Vagina (tissue), 2 donors: ENCODE measurements around the gene CDH13.

ENCODE experiments used
- POLR2A ChIP-seq, 2 donors: fragments of 450-650 bp; IDR thresholded peaks; one replicate each; pipeline ENCODE4 v1.6.1; 2017; ENCODE audit warnings: antibody characterized with exemption in 2 of 2, mild to moderate bottlenecking in 2 of 2, moderate library complexity in 2 of 2
- POLR2AphosphoS5 ChIP-seq, 2 donors: sonication (generic); formaldehyde crosslinking; IDR thresholded peaks; one replicate each; pipeline ENCODE4 v1.9.0; 2017; ENCODE audit warnings: antibody characterized with exemption in 2 of 2, mild to moderate bottlenecking in 2 of 2, low read depth in 1 of 2; ENCODE audit not compliant: insufficient read depth in 1 of 2
- TF ChIP-seq, protein P1 (sequence below), 3 experiments: fragments of 450-650 bp in 2 of 3; fragments of 200-600 bp in 1 of 3; sonication (generic) in 1 of 3; IDR thresholded peaks; one replicate each; pipeline ENCODE4 v1.5.1; 2017 to 2019; ENCODE audit warnings: antibody characterized with exemption in 3 of 3, mild to moderate bottlenecking in 2 of 3, moderate library complexity in 2 of 3

- TF ChIP-seq, protein P1, sequence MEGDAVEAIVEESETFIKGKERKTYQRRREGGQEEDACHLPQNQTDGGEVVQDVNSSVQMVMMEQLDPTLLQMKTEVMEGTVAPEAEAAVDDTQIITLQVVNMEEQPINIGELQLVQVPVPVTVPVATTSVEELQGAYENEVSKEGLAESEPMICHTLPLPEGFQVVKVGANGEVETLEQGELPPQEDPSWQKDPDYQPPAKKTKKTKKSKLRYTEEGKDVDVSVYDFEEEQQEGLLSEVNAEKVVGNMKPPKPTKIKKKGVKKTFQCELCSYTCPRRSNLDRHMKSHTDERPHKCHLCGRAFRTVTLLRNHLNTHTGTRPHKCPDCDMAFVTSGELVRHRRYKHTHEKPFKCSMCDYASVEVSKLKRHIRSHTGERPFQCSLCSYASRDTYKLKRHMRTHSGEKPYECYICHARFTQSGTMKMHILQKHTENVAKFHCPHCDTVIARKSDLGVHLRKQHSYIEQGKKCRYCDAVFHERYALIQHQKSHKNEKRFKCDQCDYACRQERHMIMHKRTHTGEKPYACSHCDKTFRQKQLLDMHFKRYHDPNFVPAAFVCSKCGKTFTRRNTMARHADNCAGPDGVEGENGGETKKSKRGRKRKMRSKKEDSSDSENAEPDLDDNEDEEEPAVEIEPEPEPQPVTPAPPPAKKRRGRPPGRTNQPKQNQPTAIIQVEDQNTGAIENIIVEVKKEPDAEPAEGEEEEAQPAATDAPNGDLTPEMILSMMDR (IDR thresholded peaks at IDR 0.05), result no peak
- TF ChIP-seq POLR2A (IDR thresholded peaks at IDR 0.05) (no peak), POLR2AphosphoS5 (IDR thresholded peaks at IDR 0.05; ENCODE audit: insufficient read depth in 1 of 2, low read depth in 1 of 2) (no peak)
Observed at GRCh38 chr16:83449861-83450260, 823.1 kb downstream of the CDH13 start.
